Measurements from ENCODE around the gene KLHL25. TPM values are rescaled to one million over a fixed set of nuclear protein-coding genes. Genes with fewer than 3 reads are reported as not detected.
"Not testable (repeated sequence)": the region's sequence is repeated elsewhere in the genome, so short reads cannot be mapped to it uniquely, and the experiment has no call there.

Gene KLHL25
- total RNA-seq, 4 donors from 2014 or later: 3.1 to 11.6 (median 8.1) TPM

DNA sequence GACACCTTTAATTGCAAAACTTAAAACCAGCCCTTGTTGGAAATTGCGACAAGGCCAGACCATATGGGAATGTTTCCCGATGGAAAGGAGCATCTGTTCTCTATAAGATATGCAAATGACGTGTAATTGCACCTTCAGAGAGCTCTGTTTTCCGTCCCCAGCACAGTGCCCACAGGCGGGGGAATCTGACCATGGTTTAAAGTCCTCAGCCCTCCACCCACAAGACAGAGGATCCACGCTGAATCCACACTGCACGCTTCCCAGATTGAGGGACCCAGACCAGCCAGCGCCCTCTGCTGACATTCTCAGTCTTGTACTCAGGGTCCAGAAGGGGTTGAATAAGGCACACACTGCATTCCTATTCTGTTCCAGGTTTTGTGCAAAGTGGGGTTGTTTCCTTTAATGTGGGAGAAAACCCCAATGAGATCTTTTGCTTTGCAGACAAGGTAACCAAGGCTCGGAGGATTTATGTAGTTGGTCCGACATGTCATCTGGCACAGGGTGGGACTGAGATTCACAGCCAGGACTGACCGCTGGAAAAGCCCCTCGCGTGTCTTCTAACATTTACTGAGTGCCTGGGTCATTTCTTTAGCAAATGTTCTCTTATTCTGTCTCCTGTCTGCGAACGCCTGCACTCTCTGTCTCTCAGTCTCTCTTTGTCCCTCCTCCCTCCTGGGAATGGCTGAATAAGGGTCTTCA lies 36.8 kb upstream of the KLHL25 start:
- no peaks in the 10 kb centered on the region for H3K36me3 ChIP-seq
- intact Hi-C loops (cut with DNase I): loop anchor here (10.0 kb wide), 1 partner anchor 77 kb away; no protein-coding TSS in a partner anchor
- H3K4me1 ChIP-seq: peaks cover 0 to 8% (median 0%) of the 10 kb centered on the region in 3 donors
- H3K9me3 ChIP-seq: no peaks in the 10 kb centered on the region
- DNase-seq: no peak
- WGBS, 2 donors: 76 to 78% methylated on average over 11 to 12 of the region's 15 CpGs
- no peak overlapping the region for H3K27ac ChIP-seq
- no peak for TF ChIP-seq POLR2A (IDR thresholded peaks at IDR 0.05)
- TF ChIP-seq, protein P1, sequence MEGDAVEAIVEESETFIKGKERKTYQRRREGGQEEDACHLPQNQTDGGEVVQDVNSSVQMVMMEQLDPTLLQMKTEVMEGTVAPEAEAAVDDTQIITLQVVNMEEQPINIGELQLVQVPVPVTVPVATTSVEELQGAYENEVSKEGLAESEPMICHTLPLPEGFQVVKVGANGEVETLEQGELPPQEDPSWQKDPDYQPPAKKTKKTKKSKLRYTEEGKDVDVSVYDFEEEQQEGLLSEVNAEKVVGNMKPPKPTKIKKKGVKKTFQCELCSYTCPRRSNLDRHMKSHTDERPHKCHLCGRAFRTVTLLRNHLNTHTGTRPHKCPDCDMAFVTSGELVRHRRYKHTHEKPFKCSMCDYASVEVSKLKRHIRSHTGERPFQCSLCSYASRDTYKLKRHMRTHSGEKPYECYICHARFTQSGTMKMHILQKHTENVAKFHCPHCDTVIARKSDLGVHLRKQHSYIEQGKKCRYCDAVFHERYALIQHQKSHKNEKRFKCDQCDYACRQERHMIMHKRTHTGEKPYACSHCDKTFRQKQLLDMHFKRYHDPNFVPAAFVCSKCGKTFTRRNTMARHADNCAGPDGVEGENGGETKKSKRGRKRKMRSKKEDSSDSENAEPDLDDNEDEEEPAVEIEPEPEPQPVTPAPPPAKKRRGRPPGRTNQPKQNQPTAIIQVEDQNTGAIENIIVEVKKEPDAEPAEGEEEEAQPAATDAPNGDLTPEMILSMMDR (IDR thresholded peaks at IDR 0.05): peak in 5 of 6 experiments; percentile 31 to 60 (median 38)
- no peaks in the 10 kb centered on the region for H3K27me3 ChIP-seq
- no peak overlapping the region for H3K4me3 ChIP-seq

DNA sequence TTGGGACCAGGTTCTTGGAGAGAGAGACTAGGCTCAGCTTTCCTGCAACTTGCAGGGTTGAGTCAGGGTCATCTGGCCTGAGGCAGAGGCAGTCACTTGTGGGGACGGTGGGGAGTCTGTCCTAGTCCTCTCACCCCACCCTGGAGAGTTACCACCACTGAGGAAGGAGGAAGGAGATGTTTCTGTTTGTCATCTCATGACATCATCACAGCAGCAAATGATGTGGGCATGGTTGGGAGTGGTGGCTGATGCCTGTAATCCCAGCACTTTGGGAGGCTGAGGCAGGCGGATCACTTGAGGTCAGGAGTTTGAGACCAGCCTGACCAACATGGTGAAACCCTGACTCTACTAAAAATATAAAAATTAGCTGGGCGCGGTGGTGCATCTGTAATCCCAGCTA lies 35.0 kb upstream of the KLHL25 start:
- not testable (repeated sequence) for H3K36me3 ChIP-seq, H3K27me3 ChIP-seq, DNase-seq, H3K27ac ChIP-seq, H3K4me3 ChIP-seq, H3K4me1 ChIP-seq, H3K9me3 ChIP-seq
- WGBS, 2 donors: 40 to 97% methylated on average over 1 to 4 of the region's 4 CpGs
- intact Hi-C loops (cut with DNase I): loop anchor here (10.0 kb wide), 1 partner anchor 75 kb away; no protein-coding TSS in a partner anchor

DNA sequence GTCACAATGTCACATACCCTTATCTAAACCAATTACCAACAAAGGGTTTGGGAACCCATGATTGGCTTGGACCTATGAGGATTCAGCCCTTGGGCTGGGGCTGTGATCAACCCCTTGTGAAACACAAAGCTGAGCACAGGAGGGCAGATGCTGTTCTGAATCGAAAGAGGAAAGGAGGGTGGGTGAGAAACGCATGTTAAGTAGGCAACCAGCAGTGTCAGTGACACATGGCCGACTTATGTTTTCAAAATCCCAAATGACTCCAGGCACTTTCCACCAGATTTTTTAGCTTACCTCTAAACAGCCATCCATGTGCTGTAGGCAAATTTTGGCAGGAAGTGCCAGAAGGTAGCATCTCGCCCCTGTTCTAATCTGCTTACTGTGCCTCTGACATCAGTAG lies 34.1 kb upstream of the KLHL25 start:
- no peak for TF ChIP-seq POLR2A (IDR thresholded peaks at IDR 0.05)
- TF ChIP-seq, protein P1 (IDR thresholded peaks at IDR 0.05): no peak
- DNase-seq: no peak
- H3K9me3 ChIP-seq: no peaks in the 10 kb centered on the region
- no peaks in the 10 kb centered on the region for H3K36me3 ChIP-seq
- H3K4me3 ChIP-seq: no peak overlapping the region
- no peaks in the 10 kb centered on the region for H3K27me3 ChIP-seq
- intact Hi-C loops (cut with DNase I): no loop called here
- H3K4me1 ChIP-seq: peaks cover 0 to 8% (median 0%) of the 10 kb centered on the region in 3 donors
- no peak overlapping the region for H3K27ac ChIP-seq
- 57 to 70% methylated on average over 4 of the region's 4 CpGs for WGBS, 2 donors

DNA sequence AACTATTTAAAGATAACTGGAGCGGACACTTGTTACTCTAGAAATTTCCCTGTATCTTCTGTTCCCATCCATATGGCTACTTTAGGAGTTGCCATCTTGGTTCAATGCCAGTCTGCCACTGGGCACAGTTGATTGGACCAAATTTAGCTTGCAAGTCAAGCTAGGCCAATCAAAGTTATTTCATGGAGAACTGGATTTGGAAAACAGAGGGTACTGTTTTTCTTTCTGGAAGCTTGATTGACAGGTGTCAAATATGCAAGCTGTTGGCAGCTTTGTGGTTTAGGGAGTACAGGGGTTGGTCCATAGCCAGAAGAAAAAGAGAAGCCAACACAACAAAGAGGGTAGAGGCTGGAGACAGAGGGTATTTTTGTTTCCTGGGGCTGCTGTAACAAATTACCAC lies 33.4 kb upstream of the KLHL25 start:
- no peak for DNase-seq
- Histone ChIP-seq H3K27me3 (no peaks in the 10 kb centered on the region), H3K27ac (no peak overlapping the region), H3K4me1 (peaks cover 0 to 8% (median 0%) of the 10 kb centered on the region in 3 donors), H3K9me3 (no peaks in the 10 kb centered on the region), H3K4me3 (no peak overlapping the region), H3K36me3 (no peaks in the 10 kb centered on the region)
- intact Hi-C loops (cut with DNase I): no loop called here
- 89 to 92% methylated on average over 1 of the region's 1 CpG for WGBS, 2 donors
- TF ChIP-seq, protein P1 (IDR thresholded peaks at IDR 0.05): no peak
- no peak for TF ChIP-seq POLR2A (IDR thresholded peaks at IDR 0.05)

DNA sequence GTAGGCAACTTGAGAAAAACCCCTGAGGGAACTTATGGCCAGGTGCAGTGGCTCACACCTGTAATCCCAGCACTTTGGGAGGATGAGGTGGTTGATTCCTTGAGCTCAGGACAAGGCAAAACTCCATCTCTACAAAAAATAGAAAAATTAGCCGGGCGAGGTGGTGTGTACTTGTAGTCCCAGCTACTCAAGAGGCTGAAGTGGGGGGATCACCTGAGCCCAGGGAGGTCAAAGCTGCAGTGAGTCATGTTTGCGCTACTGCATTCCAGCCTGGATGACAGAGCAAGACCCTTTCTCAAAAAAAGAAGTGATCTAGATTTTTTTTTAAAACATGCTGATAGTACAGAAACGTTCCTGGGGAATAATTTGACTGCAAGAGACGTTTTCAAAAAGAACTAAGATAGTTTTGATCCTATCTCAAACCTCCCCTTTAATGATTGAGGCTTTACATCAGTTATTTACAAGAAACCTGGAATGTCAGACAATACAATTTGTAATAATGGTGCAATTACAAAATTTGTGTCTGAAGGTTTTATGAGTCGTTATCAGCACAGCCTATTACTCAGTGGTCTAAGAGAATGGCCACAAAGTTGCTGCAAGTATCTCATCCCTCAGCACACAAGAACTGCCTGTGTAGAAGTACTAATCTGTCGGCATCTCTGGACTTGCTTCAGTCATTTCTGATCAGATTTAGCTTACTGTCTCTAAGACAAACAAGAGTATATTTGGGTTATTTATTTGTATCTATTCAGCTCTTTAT lies 32.2 kb upstream of the KLHL25 start:
- Histone ChIP-seq H3K9me3 (no peaks in the 10 kb centered on the region), H3K27ac (no peak overlapping the region), H3K4me1 (peaks cover 0 to 7% (median 0%) of the 10 kb centered on the region in 3 donors), H3K36me3 (no peaks in the 10 kb centered on the region), H3K27me3 (no peaks in the 10 kb centered on the region), H3K4me3 (no peak overlapping the region)
- DNase-seq: no peak
- intact Hi-C loops (cut with DNase I): no loop called here
- 66% methylated on average over 7 of the region's 7 CpGs for WGBS, 2 donors
- TF ChIP-seq, protein P1 (IDR thresholded peaks at IDR 0.05): no peak
- TF ChIP-seq POLR2A (IDR thresholded peaks at IDR 0.05): no peak

All from esophagus squamous epithelium (tissue), 5 donors.